HG02970 (cell line): ENCODE results near the gene UBE2O.

Source experiments
- ATAC-seq: cut with Tn5 transposase; IDR thresholded peaks from one replicate; pipeline ENCODE4 v1.9.1; 2021; ENCODE audit warnings: mild to moderate bottlenecking, moderate library complexity, moderate number of reproducible peaks; ENCODE audit not compliant: unreplicated experiment, low FRiP score

The UBE2O gene

DNA sequence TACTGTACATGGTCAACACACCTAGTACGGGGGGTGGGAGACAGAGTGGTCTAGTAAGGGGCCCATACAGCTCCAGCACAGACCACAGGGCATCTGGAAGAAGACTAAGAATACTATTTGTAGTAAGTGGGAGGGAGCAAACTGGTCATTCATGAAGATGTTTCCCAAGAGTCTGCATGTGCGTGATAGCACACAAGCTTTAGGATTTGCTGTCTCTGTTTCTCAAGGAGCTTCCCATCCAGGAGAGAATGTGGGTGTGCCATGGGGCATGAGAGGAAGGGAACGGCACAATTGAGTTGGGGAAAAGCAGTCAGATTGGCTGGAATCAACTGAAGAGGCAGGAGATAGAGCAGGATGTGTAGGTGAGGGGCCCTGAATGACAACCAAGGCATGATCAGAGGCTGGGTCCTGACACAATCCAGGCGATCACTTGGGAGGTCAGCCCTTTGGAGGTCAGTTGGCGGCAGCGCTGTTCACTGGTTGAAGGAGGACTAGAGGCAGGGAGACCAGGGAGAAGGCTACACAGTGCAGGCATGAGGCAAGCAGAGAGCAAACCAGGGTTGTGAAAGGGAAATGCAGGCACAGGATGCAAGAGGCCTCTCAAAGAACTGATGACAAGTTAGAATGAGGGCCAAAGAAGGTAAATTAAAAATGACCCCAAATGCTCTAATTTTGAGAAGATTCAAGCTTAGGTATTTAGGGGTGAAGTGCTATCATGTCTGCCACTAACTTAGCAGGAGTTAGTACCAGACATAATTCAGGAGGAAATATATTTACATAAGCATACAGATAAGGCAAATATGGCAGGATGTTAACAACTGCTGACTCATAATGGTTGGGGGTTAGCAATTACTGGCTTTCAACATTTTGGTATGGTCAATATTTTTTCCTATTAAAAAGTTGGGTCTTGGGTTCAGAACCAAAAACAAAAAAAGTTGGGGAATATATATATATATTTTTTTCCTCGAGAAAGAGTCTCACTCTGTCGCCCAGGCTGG, 10.3 kb downstream of the UBE2O start:
- no peak for ATAC-seq

DNA sequence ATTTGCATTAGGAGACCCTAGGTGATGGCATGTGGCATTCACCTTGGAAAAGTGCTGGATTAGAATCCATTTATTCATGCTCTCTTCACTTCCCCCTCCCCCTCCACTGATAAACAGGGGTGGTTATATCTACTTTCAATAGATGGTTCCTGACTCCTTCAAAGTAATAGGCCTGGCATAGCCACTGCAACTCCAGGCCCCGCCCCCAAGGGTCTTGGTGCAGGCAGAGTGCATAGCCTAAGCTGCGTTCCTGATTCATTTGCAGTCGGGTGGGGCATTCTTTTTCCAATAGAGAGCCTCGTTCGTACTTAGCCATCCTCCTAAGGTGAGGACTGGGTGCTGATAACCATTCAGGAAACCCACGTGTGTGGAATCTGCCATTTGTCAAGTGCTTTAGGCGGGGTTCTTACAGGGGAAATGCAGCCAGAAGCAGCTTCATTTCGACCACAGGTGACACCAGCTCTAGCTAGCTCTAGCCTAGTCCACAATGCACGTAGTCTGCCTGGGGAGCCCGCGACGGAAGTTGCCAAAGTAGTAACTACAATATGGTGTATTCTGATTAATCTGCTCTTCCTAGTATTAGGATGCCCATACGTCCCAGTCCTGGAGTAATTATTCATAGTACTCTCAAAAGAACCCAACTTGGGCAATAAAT, 11.1 kb downstream of the UBE2O start:
- no peak for ATAC-seq

DNA sequence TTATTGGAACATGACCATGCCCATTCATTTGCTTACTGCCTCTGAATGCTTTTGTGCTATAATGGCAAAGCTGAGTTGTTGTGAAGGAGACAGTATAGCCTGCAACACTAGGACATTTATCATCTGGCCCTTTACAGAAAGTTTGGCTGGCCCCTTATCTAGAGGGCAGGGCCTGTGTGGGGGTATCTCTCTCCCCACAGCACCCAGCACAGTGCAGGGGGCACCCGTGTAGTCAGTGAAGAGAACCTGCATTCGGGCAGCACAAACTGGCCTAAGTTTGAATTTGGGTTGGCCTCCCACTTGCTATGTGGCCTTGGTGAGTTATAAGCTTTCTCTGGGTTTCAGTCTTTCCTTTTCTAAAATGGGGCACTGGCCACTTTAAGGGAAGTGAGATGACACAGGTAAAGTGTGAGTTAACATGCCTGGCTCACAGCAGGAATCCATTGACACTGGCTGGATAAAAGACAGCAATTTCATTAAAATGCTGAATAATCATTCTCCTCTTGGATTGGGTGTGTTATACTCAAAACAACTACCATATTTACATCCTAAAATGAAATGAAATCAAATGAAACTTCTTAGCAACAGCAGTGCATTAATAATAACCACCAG, 12.1 kb downstream of the UBE2O start:
- no peak for ATAC-seq

DNA sequence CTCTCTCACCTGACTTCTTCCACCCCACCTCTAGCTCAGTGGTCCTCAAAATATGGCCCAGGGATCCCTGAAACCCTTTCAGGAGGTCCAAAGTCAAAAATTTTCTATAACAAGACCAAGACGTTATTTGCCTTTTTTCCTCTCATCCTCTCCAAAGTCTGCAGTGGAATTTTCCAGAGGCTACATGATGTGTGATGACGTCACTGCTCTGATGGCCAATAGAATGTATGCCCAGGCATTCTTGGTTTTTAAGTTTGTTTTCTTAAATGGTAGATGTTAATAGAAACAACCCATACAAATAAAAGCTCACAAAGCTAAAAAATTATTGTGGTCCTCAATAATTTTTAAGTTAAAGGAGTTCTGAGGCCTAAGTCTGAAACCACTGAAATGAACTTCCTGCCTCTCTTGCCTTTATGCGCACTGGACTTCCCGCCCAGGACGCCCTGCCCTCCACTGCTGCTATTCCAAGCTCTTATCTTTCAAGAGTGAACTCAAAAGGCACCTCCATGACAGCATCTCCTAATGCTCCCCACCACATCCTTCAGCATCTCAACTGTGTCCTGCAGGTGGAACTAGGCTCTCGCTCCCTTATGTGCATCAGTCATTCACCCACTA, 13.5 kb downstream of the UBE2O start:
- ATAC-seq, result no peak

DNA sequence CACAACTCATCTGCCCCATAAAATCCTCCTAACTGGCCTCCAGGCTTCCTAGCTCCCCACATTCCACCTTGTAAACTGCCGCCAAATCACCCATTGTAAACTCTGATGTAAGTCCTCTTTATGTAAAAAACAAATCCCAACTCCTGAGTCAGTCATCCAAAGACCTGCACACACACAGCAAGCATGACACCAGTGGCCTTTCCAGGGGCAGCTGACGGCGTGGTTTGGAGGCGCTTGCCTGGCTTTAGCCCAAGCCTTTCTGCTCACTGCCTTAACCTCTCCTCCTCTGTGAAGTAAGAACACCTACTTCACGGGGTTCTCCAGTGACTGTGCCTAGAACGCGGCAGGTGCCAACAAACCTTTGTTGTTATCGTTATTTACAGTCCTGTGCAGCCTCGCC, 14.0 kb downstream of the UBE2O start:
- no peak for ATAC-seq

DNA sequence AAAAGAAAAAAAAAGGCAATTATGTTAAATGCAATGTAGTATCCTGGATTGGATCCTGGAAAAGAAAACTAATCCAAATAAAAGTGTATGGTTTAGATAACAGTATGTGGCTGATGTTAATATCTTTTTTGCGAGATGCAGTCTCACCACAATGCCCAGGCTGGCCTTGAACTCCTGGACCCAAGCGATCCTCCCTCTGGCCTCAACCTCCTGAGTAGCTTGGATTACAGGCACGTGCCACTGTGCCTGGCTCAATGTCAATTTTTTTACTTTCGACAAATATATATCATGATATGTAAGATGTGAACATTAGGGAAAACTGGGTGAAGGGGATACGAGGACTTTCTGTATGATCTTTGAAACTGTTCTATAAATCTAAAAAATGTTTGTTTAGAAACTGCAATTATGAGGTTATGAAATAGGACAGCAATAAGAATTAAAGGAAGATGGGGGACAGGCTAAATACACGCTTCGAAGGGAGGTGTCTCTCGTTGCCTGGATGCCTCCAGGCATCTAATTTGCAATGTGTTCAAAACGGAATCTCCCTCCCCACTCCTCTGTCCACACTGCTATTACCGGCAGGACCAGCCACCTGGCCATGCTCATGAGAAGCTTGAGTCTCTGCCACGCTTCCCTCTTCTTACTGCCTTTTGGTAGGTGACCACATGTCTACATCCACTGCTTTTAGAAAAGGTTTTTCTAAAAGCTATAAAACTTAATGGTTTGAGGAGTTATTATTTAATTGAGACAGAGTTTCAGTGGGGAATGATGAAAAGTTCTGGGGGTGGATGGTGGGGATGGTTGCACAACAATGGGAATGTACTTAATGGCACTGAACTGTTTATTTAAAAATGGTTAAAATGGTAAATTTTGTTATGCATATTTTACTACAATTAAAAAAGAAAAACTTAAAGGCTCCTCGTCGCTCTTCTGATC, 15.2 kb downstream of the UBE2O start:
- no peak for ATAC-seq

DNA sequence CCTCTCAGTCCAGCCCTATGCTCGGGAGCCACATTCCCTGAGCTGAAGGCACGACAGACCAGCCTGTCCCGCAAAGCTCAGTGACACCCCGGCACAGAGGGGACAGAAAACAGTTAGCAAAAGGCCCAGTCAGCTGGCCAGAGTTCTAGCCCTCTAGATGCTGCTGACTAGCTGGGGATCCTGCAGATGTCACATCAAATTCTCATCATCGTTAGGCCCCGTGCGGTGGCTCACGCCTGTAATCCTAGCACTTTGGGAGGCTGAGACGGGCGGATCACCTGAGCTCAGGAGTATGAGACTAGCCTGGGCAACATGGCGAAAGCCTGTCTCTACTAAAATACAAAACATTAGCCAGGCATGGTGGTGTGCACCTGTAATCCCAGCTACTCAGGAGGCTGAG, 17.2 kb downstream of the UBE2O start:
- ATAC-seq, result no peak

DNA sequence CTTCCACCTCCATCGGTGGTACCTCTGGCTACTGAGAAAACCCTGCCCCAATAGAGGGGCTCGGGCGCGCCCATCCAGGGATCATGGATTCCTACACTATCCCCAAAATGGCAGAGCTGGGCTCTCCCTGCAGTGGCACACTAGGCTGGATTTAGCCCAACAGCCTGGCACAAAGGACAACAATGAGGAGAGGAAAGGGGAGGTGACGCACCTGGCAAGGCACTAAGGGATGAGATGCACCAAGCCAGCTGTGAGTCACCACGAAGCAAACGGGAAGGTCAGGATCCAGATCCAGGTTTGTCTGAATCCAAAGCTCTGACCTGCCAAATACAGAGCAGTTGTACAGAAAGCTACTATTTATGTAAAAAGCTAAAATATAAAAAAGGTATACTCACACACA, 18.1 kb downstream of the UBE2O start:
- ATAC-seq, result no peak

DNA sequence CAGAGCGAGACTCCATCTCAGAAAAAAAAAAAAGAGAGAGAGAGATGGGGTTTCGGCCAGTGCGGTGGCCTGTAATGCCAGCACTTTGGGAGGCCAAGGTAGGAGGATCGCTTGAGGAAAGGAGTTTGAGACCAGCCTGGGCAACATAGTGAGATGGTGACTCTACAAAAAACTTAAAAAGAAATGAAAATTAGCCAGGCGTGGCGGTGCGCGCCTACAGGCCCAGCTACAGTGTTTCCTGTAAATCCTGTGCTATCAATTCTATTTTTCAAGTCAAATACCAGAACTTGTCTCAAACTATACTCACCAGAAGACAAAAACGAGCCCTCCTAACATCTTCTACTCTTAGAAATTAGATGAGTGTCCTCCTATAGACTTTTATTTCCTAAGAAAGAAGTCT, 19.3 kb downstream of the UBE2O start:
- ATAC-seq, result no peak

DNA sequence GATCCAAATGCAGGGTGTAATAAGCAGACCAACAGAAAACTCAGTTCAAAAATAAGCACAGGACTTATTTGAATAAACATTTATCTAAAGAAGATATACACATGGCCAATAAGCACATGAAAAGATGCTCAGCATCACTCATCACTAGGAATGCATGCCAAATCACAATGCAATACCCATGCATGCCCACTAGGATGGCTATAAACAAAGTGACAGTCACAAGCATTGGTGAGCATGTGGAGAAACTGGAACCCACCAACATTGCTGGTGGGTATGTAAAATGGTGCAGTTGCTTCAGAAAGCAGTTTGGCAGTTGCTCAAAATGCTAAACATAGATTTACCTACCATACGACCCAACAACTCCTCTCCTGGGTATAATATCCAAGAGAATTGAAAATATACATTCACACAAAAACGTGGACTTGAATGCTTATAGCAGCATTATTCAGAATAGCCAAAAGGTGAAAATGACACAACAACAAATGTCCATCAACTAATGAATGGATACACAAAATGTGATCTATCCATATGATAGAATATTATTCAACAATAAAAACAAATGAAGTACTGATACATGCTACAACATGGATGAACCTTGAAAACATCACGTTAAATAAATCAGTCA, 20.1 kb downstream of the UBE2O start:
- no peak for ATAC-seq

DNA sequence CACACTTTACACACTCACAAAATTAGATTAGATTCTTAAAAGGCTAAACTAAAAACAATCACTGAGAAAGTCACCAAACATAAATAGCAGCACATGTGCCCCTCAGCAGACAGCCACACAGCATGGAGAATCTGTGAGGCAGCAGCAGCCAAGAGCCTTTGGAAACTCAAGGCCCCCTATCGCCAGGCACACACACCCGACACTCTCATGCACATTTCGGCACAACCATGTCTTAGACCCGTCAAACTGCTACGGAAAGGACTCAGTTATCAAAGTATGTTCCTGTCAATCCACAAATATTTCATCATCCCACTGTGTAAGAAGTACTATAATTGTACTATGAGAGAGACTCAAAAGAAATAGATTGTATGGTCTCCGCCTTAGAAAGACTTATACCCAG, 20.9 kb downstream of the UBE2O start:
- ATAC-seq, result no peak

DNA sequence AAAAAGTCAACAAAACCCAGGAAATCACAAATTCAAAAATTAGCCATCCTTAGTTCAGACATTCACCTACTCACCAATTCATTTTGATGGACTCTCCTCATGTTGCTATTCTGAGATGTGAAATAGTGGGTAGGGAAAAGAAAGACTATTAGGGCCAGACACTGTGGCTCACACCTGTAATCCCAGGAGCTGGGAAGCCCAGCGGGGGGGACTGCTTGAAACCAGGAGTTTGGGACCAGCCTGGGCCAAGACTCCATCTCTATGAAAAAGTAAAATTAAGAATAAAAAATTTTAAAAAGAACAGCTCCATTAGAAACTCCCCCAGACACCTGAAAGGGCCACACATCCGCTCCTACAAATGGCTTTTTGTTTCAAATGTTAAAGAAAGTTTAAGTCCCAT, 21.4 kb downstream of the UBE2O start:
- ATAC-seq, result no peak

DNA sequence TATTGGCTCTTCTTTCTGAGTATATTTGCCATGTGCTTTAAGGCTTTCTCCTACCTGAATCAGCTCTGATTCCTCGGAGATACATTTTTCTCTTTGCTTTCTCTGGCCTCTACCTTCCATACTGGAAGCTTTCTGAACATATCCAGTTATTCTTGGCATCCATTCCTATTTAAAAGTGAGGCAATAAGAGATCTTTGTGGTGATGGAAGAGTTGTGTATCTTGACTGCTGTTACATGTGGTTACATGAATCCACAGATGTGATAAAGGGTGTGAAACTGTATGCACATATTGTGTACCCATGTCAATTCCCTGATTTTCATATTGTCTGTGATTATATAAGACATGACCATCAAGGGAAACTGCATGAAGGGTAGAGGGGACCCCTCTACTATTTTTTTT, 24.4 kb downstream of the UBE2O start:
- no peak for ATAC-seq

DNA sequence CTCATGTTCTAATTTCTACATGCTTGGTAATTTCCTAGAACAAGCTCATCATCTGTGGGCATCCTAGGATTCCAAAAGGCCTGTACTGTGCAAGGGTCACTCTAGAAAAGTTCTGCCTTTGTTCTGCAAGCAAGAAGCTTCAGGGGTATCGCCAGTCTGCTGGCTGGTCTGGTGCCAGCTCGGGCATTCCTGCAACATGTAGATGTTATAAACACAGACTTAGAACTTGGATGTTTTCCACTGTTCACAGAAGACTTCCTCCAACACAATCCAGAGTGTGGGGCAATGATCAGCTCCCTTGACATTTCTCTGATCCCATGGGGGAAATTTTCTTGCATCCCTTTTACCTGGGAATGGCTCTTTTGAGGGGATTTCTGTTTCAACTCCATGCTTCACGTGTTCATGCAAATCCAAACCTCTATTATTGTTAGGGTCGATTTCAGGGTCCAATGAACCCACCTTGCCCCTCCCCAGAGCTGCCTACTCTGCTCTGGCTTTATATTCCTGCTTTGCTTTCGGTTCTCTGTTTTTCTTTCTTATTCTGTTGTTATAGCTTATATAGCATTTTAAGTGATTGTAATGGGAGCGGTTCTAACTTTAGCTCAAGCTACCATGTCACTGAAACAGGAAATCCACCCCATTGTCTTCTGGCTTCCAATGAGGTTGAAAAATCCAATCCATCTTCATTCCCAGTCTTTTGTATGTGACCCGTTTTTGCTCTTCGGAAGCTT, 25.3 kb downstream of the UBE2O start:
- ATAC-seq, result no peak

DNA sequence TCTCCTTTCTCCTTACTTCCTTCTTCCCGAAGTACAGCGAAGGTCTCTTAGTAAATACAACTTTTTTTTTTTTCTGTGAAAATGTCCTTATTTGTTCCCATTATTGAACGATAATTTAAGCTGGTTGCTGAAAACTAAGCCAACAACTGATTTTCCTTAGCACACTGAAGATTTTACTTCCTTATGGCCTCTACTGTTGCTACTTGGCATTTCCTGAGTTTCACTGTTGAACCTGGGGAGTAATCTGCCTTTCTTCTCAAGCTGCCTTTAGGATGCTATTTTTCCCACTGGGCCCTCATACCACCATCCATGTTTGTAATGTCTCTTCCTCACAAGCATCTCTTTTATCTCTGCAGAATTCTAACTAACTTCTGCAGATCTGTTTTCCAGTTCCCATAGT, 26.1 kb downstream of the UBE2O start:
- ATAC-seq, result no peak

DNA sequence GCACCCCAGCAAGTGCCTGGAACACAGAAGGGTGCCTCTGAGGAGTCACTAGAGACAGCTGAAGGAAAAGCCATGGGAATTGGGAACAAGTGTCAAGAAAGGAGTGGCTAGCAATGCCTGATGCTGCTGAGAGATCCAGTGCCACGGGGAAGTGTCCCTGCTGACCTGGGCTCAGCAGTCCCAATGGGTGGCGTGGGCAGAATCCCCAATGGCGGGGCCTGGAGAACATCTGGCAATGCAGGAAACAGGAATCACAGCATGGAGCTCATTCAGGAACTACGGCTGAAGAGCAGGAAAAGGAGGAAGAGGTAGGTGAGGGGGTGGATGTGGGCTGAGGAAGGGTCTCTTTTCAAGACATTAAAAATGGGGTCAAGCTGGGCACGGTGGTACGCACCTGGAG, 30.1 kb downstream of the UBE2O start:
- no peak for ATAC-seq

DNA sequence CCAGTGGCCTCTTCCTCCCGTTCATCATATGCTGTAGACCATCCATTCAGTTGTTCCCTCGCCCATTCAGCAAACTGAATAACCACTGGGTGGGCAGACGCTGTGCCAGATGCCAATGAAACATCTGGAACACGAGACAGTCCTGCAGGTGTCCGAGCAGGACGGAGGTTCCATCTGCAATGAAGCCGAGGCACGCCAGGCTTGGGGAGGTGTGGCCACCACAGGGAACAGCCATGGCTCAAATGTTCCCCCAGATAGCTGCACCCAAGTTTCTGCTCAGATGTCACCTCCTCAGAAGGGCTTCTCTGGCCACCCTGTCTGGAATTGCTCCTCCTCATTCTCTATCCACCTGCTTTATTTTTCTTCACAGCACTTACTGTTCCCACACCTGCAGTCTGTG, 30.5 kb downstream of the UBE2O start:
- no peak for ATAC-seq

DNA sequence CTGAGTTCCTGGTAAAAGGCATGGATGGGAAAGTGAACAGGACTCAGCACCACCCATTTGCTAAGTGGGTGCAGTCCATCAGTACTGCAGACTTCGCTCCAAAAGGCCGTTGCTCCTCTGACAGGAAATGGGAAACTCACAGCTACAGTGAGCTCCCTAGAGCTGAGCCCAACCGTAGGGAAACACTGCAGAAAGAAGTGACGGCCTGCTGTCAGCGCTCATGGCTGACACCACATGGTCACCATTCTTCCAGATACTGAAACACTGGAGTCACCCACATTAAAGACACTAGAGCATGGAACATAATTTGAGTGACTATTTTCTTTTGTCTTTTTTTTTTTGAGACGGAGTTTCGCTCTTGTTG, 31.9 kb downstream of the UBE2O start:
- no peak for ATAC-seq
